Mesendoderm (in vitro differentiated cells): ENCODE measurements around the gene CSNK1A1L. TPM values are rescaled to one million over a fixed set of nuclear protein-coding genes. Genes with fewer than 3 reads are reported as not detected.

Source experiments
- DNase-seq: peaks from one replicate; pipeline ENCODE4 v3.0.0; 2013
- H2AK5ac ChIP-seq: 2 replicates; pipeline ENCODE4 v1.6.1; 2013; ENCODE audit warnings: low read length, inconsistent platforms
- H2BK120ac ChIP-seq: 2 replicates; pipeline ENCODE4 v1.6.1; 2013; ENCODE audit warnings: low read depth, mild to moderate bottlenecking, low read length, moderate library complexity, mixed read lengths
- H2BK15ac ChIP-seq: replicated peaks from 2 replicates; pipeline ENCODE4 v1.6.1; 2013; ENCODE audit warnings: low read depth, mild to moderate bottlenecking, moderate library complexity
- H2BK5ac ChIP-seq: 2 replicates; pipeline ENCODE4 v1.6.1; 2013; ENCODE audit warnings: low read length, inconsistent platforms
- H3K18ac ChIP-seq: 2 replicates; pipeline ENCODE4 v1.6.1; 2013; ENCODE audit warnings: mild to moderate bottlenecking, low read length, mixed read lengths
- H3K23ac ChIP-seq: one replicate; pipeline ENCODE4 v1.6.1; 2013; ENCODE audit warnings: low read length
- H3K27ac ChIP-seq: 2 replicates; pipeline ENCODE4 v1.5.1; 2013; ENCODE audit warnings: low read depth, mild to moderate bottlenecking, inconsistent platforms, low read length, moderate library complexity
- H3K27me3 ChIP-seq: 2 replicates; pipeline ENCODE4 v1.6.1; 2013; ENCODE audit warnings: low read length, control low read depth, mild to moderate bottlenecking, inconsistent platforms; ENCODE audit not compliant: insufficient read depth, poor library complexity
- H3K36me3 ChIP-seq: 2 replicates; pipeline ENCODE4 v1.6.1; 2013; ENCODE audit warnings: low read length, inconsistent platforms; ENCODE audit not compliant: control insufficient read depth, insufficient read depth
- H3K4ac ChIP-seq: one replicate; pipeline ENCODE4 v1.6.1; 2013; ENCODE audit warnings: low read depth, mild to moderate bottlenecking, low read length, moderate library complexity
- H3K4me1 ChIP-seq: 2 replicates; pipeline ENCODE4 v1.6.1; 2013; ENCODE audit warnings: low read depth, low read length, inconsistent platforms; ENCODE audit not compliant: control insufficient read depth
- H3K4me2 ChIP-seq: 2 replicates; pipeline ENCODE4 v1.6.1; 2013; ENCODE audit warnings: low read length
- H3K4me3 ChIP-seq: 2 replicates; pipeline ENCODE4 v1.5.1; 2013; ENCODE audit warnings: mild to moderate bottlenecking, low read length
- H3K56ac ChIP-seq: one replicate; pipeline ENCODE4 v1.6.1; 2013; ENCODE audit warnings: low read length
- H3K79me1 ChIP-seq: 2 replicates; pipeline ENCODE4 v1.6.1; 2013; ENCODE audit warnings: low read length, inconsistent platforms
- H3K79me2 ChIP-seq: 2 replicates; pipeline ENCODE4 v1.6.1; 2013; ENCODE audit warnings: mild to moderate bottlenecking, low read length; ENCODE audit not compliant: control insufficient read depth, insufficient read depth
- H3K9ac ChIP-seq: 2 replicates; pipeline ENCODE4 v1.6.1; 2013; ENCODE audit warnings: low read length, inconsistent platforms
- H4K5ac ChIP-seq: one replicate; pipeline ENCODE4 v1.6.1; 2013; ENCODE audit warnings: low read length
- H4K8ac ChIP-seq: one replicate; pipeline ENCODE4 v1.6.1; 2013; ENCODE audit warnings: low read depth, mild to moderate bottlenecking, control low read depth, low read length, moderate library complexity
- WGBS: extraction: QIAGEN DNeasy Blood & Tissue Kit; methylation state at CpG from one replicate; pipeline ENCODE4 v1.1.7; 2013; ENCODE audit warnings: low lambda C conversion rate, missing lambda C conversion rate; ENCODE audit not compliant: insufficient coverage; ENCODE audit errors: extremely low coverage; 5-methylcytosine and 5-hydroxymethylcytosine counted together
- polyA plus RNA-seq, 2 experiments: library from polyadenylated mRNA; stranded (reverse); fragments of 200-250 nt; gene quantifications; one replicate each; pipeline ENCODE4 v1.2.3, GENCODE V29; 2013

CSNK1A1L gene
- not detected for polyA plus RNA-seq (2013, experiment 1 of 2)
- not detected for polyA plus RNA-seq (2013, experiment 2 of 2)

DNA sequence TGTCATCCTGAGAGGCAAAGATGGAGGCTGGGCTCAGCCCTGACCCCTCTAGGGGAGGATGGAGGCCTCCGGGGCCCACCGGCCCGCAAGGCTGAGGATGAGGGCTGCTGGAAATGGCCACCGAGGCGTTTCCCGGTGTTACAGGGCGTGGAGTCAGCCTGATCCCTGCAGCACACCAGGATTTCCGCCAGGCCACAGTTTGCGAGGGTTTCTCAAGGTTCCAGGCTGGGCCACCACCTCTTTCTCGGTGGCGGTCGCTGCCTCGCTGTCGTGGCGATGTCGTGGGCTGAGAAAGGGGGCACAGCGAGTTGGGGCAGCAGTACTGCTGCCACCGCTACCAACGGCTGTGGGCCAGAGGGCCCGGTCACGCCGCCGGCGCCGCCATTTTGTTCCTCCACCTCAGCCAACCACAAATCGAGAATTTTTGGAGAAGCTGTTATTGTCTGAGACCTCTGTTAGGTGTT is at the start of gene CSNK1A1L:
Gene CSNK1A1L, minus strand, starts transcription at position 414 of the 464 bp plus-strand sequence. Its CDS starts 408 bp downstream, at position 6.
- WGBS: no CpG with 5 or more reads among the region's 26 CpGs

DNA sequence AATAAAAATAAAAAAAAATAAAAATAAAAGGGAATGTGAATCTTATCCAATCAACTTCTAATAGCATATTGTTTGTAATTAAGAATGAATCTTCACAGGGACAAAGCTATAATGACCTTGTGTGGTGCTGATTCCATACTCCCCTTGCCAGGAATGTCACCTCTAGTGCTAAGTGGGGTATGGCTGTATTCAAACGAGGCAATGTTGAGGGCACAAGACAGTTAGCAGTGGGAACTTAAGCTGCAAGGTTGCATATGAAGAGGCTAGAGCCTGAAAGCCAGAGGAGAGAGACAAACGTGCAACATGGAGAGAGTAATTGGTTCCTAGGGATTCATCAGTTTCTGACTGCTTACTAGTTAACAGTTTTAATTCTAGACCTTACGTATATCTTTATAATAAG is 43.9 kb upstream of the CSNK1A1L start:
- no peak overlapping the region for H4K8ac ChIP-seq
- no peak overlapping the region for H3K9ac ChIP-seq
- no peak overlapping the region for H3K4ac ChIP-seq
- no peak overlapping the region for H2AK5ac ChIP-seq
- no peak overlapping the region for H3K4me2 ChIP-seq
- H3K56ac ChIP-seq: no peak overlapping the region
- no peak overlapping the region for H2BK120ac ChIP-seq
- no peaks in the 10 kb centered on the region for H3K4me1 ChIP-seq
- H3K4me3 ChIP-seq: no peak overlapping the region
- H2BK15ac ChIP-seq: no peak overlapping the region
- H4K5ac ChIP-seq: no peak overlapping the region
- DNase-seq: no peak
- no CpG with 5 or more reads among the region's 3 CpGs for WGBS
- H3K79me1 ChIP-seq: no peaks in the 10 kb centered on the region
- H2BK5ac ChIP-seq: no peak overlapping the region
- no peak overlapping the region for H3K18ac ChIP-seq
- H3K27me3 ChIP-seq: no peaks in the 10 kb centered on the region
- no peaks in the 10 kb centered on the region for H3K36me3 ChIP-seq
- H3K27ac ChIP-seq: no peak overlapping the region
- H3K79me2 ChIP-seq: no peaks in the 10 kb centered on the region
- no peak overlapping the region for H3K23ac ChIP-seq

More for the DNA sequence above, at the start of gene CSNK1A1L:
- no peak within 1 kb of the TSS for H3K56ac ChIP-seq
- H3K36me3 ChIP-seq: no peaks in the 10 kb centered on the region
- no peak within 1 kb of the TSS for H3K4ac ChIP-seq
- no peak within 1 kb of the TSS for H2BK5ac ChIP-seq
- no peaks in the 10 kb centered on the region for H3K27me3 ChIP-seq
- H3K4me1 ChIP-seq: no peaks in the 10 kb centered on the region
- H3K23ac ChIP-seq: no peak within 1 kb of the TSS
- no peak for DNase-seq
- H3K4me3 ChIP-seq: no peak within 1 kb of the TSS
- no peak within 1 kb of the TSS for H2AK5ac ChIP-seq
- H3K9ac ChIP-seq: no peak within 1 kb of the TSS
- H3K79me2 ChIP-seq: no peaks in the 10 kb centered on the region
- no peak within 1 kb of the TSS for H3K18ac ChIP-seq
- no peak within 1 kb of the TSS for H4K5ac ChIP-seq
- H3K4me2 ChIP-seq: no peak within 1 kb of the TSS
- no peak within 1 kb of the TSS for H3K27ac ChIP-seq
- H4K8ac ChIP-seq: no peak within 1 kb of the TSS
- H2BK120ac ChIP-seq: no peak within 1 kb of the TSS
- no peak within 1 kb of the TSS for H2BK15ac ChIP-seq
- H3K79me1 ChIP-seq: no peaks in the 10 kb centered on the region

DNA sequence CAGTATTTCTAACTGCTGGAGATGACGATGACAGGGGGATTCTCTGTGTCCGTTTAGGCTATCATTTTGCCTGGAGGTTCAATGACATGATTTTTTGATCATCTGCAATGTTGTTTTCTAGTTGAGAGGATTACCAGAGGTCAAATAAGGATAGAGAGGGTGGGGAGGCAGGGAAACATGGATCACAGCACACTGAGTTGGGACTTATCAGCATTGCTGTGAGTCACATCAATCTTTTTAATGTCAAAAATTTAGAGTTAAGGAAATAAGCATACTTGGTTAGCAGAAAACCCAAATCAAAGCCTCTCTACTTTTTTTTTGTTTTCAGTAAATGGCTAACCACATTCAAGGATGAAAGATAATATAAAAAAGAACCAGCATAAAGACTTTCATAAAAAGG is 43.0 kb upstream of the CSNK1A1L start:
- H3K4me1 ChIP-seq: no peaks in the 10 kb centered on the region
- no peaks in the 10 kb centered on the region for H3K36me3 ChIP-seq
- no peaks in the 10 kb centered on the region for H3K79me2 ChIP-seq
- H4K5ac ChIP-seq: no peak overlapping the region
- no peak overlapping the region for H2BK5ac ChIP-seq
- H3K4me3 ChIP-seq: no peak overlapping the region
- no peaks in the 10 kb centered on the region for H3K27me3 ChIP-seq
- DNase-seq: no peak
- no peak overlapping the region for H3K4ac ChIP-seq
- no peaks in the 10 kb centered on the region for H3K79me1 ChIP-seq
- no peak overlapping the region for H3K18ac ChIP-seq
- no peak overlapping the region for H3K23ac ChIP-seq
- no peak overlapping the region for H3K9ac ChIP-seq
- no peak overlapping the region for H3K4me2 ChIP-seq
- no peak overlapping the region for H3K56ac ChIP-seq
- H2BK120ac ChIP-seq: no peak overlapping the region
- H2BK15ac ChIP-seq: no peak overlapping the region
- H4K8ac ChIP-seq: no peak overlapping the region
- WGBS: no CpG with 5 or more reads among the region's 2 CpGs
- no peak overlapping the region for H2AK5ac ChIP-seq
- H3K27ac ChIP-seq: no peak overlapping the region

DNA sequence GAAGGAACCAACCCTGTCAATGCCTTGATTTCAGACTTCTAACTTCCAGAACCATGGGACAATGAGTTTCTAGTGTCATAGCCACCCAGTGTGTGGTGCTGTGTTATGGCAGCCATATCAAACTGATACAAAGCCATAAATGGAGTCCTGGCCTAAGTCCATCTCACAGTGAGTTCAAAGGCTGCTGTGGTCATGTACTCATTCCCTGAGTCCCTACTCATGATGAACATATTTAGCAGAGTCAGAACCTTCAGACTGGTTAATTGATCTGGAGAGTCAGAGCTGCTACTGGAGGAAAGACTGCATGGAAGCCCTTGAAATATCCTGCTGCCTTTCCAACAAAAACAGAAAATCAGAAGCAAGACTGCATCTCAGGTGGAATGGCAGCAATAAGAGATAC is 39.2 kb upstream of the CSNK1A1L start:
- H3K4ac ChIP-seq: no peak overlapping the region
- H3K56ac ChIP-seq: no peak overlapping the region
- no peak overlapping the region for H4K8ac ChIP-seq
- no peak overlapping the region for H3K4me2 ChIP-seq
- no peaks in the 10 kb centered on the region for H3K4me1 ChIP-seq
- no peaks in the 10 kb centered on the region for H3K79me2 ChIP-seq
- H3K18ac ChIP-seq: no peak overlapping the region
- H3K23ac ChIP-seq: no peak overlapping the region
- no peak overlapping the region for H3K27ac ChIP-seq
- H2BK120ac ChIP-seq: no peak overlapping the region
- no peaks in the 10 kb centered on the region for H3K79me1 ChIP-seq
- H2BK15ac ChIP-seq: no peak overlapping the region
- DNase-seq: no peak
- no peak overlapping the region for H2BK5ac ChIP-seq
- no peak overlapping the region for H3K4me3 ChIP-seq
- H2AK5ac ChIP-seq: no peak overlapping the region
- no peak overlapping the region for H4K5ac ChIP-seq
- no peak overlapping the region for H3K9ac ChIP-seq
- H3K36me3 ChIP-seq: no peaks in the 10 kb centered on the region
- no peaks in the 10 kb centered on the region for H3K27me3 ChIP-seq

DNA sequence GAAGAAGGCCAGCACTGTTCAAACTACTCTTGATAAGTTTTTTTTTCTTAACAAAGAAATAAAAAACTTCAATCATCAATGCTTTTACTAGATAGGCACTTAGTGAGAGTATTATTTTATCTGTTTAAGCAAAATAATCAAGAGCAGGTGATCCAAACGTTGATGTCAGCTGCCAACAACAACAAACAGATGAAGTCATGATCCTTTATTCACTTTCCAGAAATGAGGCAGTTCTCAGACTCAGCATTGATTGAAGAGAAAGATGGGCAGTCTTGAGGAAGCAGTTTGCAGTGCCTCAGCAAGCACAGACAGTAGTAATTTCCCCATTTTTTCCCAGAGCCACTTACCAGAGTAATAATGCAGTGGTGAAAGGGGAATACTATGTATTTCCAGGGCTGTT is 38.4 kb upstream of the CSNK1A1L start:
- H2AK5ac ChIP-seq: no peak overlapping the region
- no peak overlapping the region for H3K27ac ChIP-seq
- no peak for DNase-seq
- H3K23ac ChIP-seq: no peak overlapping the region
- H3K4ac ChIP-seq: no peak overlapping the region
- no peak overlapping the region for H2BK5ac ChIP-seq
- H2BK120ac ChIP-seq: no peak overlapping the region
- no peaks in the 10 kb centered on the region for H3K36me3 ChIP-seq
- WGBS: no CpG with 5 or more reads among the region's 1 CpG
- H3K18ac ChIP-seq: no peak overlapping the region
- no peaks in the 10 kb centered on the region for H3K79me1 ChIP-seq
- H2BK15ac ChIP-seq: no peak overlapping the region
- no peak overlapping the region for H3K56ac ChIP-seq
- no peaks in the 10 kb centered on the region for H3K4me1 ChIP-seq
- H3K79me2 ChIP-seq: no peaks in the 10 kb centered on the region
- H3K27me3 ChIP-seq: no peaks in the 10 kb centered on the region
- H3K4me3 ChIP-seq: no peak overlapping the region
- no peak overlapping the region for H4K5ac ChIP-seq
- H3K9ac ChIP-seq: no peak overlapping the region
- H4K8ac ChIP-seq: no peak overlapping the region
- H3K4me2 ChIP-seq: no peak overlapping the region

DNA sequence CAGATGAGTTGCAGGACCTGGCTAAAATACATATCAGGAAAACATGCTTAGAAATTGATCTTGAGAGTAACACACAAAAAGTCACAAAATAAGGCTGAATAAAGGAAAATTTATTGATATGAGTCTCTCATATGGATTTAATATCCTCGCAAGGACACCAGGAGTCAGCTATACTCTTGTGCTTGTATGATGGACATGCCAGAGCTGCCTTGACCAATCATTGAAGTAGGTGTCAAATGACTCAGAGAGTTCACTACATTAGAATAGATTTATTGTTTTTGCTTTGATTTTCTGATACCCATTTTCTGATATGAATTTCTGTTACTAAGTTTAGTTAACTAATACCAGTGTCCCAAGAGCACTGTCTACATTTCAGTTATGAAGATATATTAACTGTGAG is 37.4 kb upstream of the CSNK1A1L start:
- no peaks in the 10 kb centered on the region for H3K4me1 ChIP-seq
- no peaks in the 10 kb centered on the region for H3K79me2 ChIP-seq
- no peaks in the 10 kb centered on the region for H3K36me3 ChIP-seq
- no peak overlapping the region for H2BK5ac ChIP-seq
- no peak overlapping the region for H2BK15ac ChIP-seq
- no peak overlapping the region for H4K8ac ChIP-seq
- WGBS: no CpG with 5 or more reads among the region's 1 CpG
- H3K27me3 ChIP-seq: no peaks in the 10 kb centered on the region
- H3K9ac ChIP-seq: no peak overlapping the region
- no peak overlapping the region for H3K27ac ChIP-seq
- H3K4ac ChIP-seq: no peak overlapping the region
- H3K79me1 ChIP-seq: no peaks in the 10 kb centered on the region
- H3K18ac ChIP-seq: no peak overlapping the region
- H3K4me3 ChIP-seq: no peak overlapping the region
- DNase-seq: no peak
- no peak overlapping the region for H2AK5ac ChIP-seq
- H4K5ac ChIP-seq: no peak overlapping the region
- no peak overlapping the region for H2BK120ac ChIP-seq
- H3K56ac ChIP-seq: no peak overlapping the region
- H3K23ac ChIP-seq: no peak overlapping the region
- no peak overlapping the region for H3K4me2 ChIP-seq
